DOHH2 (cell line): Measurements from ENCODE around the gene HSFX4.
"Not testable (repeated sequence)": the region's sequence is repeated elsewhere in the genome, so short reads cannot be mapped to it uniquely, and the experiment has no call there.

Experiments
- H3F3A ChIP-seq: fragments of 200-600 bp; sonication (generic), shearing (Covaris generic); 2 replicates; pipeline ENCODE4 v1.6.0; 2016; ENCODE audit warnings: antibody characterized with exemption, mild to moderate bottlenecking; ENCODE audit not compliant: control insufficient read depth, insufficient read depth
- H3K27ac ChIP-seq: fragments of 200-600 bp; sonication (generic); 2 replicates; pipeline ENCODE4 v1.5.1; 2014; ENCODE audit warnings: low read depth, mild to moderate bottlenecking, low read length, moderate library complexity
- H3K27me3 ChIP-seq: fragments of 200-600 bp; sonication (generic); 2 replicates; pipeline ENCODE4 v1.6.1; 2014; ENCODE audit warnings: mild to moderate bottlenecking, low read length, mixed read lengths; ENCODE audit not compliant: control insufficient read depth
- H3K36me3 ChIP-seq: fragments of 200-600 bp; sonication (generic); 2 replicates; pipeline ENCODE4 v1.6.1; 2014; ENCODE audit warnings: mild to moderate bottlenecking, low read length, moderate library complexity, mixed read lengths; ENCODE audit not compliant: control insufficient read depth
- H3K4me1 ChIP-seq: fragments of 200-600 bp; sonication (generic); 2 replicates; pipeline ENCODE4 v1.6.1; 2014; ENCODE audit warnings: mild to moderate bottlenecking, low read length, mixed read lengths; ENCODE audit not compliant: control insufficient read depth
- H3K4me2 ChIP-seq: fragments of 200-600 bp; sonication (generic); 2 replicates; pipeline ENCODE4 v1.6.0; 2014; ENCODE audit warnings: mild to moderate bottlenecking, low read length, moderate library complexity
- H3K4me3 ChIP-seq: fragments of 200-600 bp; sonication (generic); 2 replicates; pipeline ENCODE4 v1.5.1; 2014; ENCODE audit warnings: mild to moderate bottlenecking, low read length, mixed read lengths
- H3K79me2 ChIP-seq: fragments of 200-600 bp; sonication (generic); 2 replicates; pipeline ENCODE4 v1.6.1; 2014; ENCODE audit warnings: mild to moderate bottlenecking, low read length, mixed read lengths; ENCODE audit not compliant: control insufficient read depth
- H3K9me2 ChIP-seq: fragments of 200-600 bp; sonication (generic); replicated peaks from 2 replicates; pipeline ENCODE4 v1.6.1; 2014; ENCODE audit warnings: mild to moderate bottlenecking, low read length, mixed read lengths; ENCODE audit not compliant: control insufficient read depth
- H3K9me3 ChIP-seq: fragments of 200-600 bp; sonication (generic); 2 replicates; pipeline ENCODE4 v1.6.1; 2014; ENCODE audit warnings: antibody characterized with exemption, low read length, mixed read lengths; ENCODE audit not compliant: control insufficient read depth, insufficient read depth
- H4K20me1 ChIP-seq: fragments of 200-600 bp; sonication (generic); 2 replicates; pipeline ENCODE4 v1.6.0; 2014; ENCODE audit warnings: low read depth, mild to moderate bottlenecking, antibody characterized with exemption, low read length, moderate library complexity; ENCODE audit not compliant: control insufficient read depth, insufficient read depth
- CTCF ChIP-seq: fragments of 200-600 bp; sonication (generic); IDR thresholded peaks from one replicate; pipeline ENCODE4 v1.5.1; 2014; ENCODE audit warnings: antibody characterized with exemption, mild to moderate bottlenecking, low read depth, low read length; ENCODE audit not compliant: poor library complexity, severe bottlenecking
- EZH2phosphoT487 ChIP-seq: fragments of 200-600 bp; sonication (generic); IDR thresholded peaks from 2 replicates; pipeline ENCODE4 v1.6.1; 2017; ENCODE audit warnings: borderline replicate concordance, mild to moderate bottlenecking, antibody characterized with exemption, low read length, moderate library complexity, mixed read lengths

HSFX4 gene

GRCh38 chrX:149909324-149910177, 19.8 kb upstream of the HSFX4 start:
- Histone ChIP-seq H3K4me1 (no peaks in the 10 kb centered on the region), H3K27ac (no peak overlapping the region), H3K4me2 (no peak overlapping the region), H3K9me2 (no peaks in the 10 kb centered on the region), H3K79me2 (no peaks in the 10 kb centered on the region), H4K20me1 (no peaks in the 10 kb centered on the region), H3F3A (no peaks in the 10 kb centered on the region), H3K4me3 (no peak overlapping the region), H3K9me3 (no peaks in the 10 kb centered on the region), H3K27me3 (no peaks in the 10 kb centered on the region), H3K36me3 (no peaks in the 10 kb centered on the region)
- no peak for TF ChIP-seq EZH2phosphoT487

- Histone ChIP-seq H3K9me3 (no peaks in the 10 kb centered on the region), H3K27me3 (no peaks in the 10 kb centered on the region), H3K4me3 (no peak overlapping the region), H3K4me2 (no peak overlapping the region), H3K79me2 (no peaks in the 10 kb centered on the region), H3F3A (no peaks in the 10 kb centered on the region), H3K4me1 (no peaks in the 10 kb centered on the region), H3K36me3 (no peaks in the 10 kb centered on the region), H3K27ac (no peak overlapping the region), H4K20me1 (no peaks in the 10 kb centered on the region), H3K9me2 (no peaks in the 10 kb centered on the region)
- no peak for TF ChIP-seq CTCF
- TF ChIP-seq EZH2phosphoT487: no peak
These were observed 19.1 kb upstream of the HSFX4 start for GRCh38 chrX:149910178-149910695.

GRCh38 chrX:149916745-149917392, 12.5 kb upstream of the HSFX4 start:
- Histone ChIP-seq H3K27ac (no peak overlapping the region), H3K79me2 (no peaks in the 10 kb centered on the region), H3K9me3 (no peaks in the 10 kb centered on the region), H3K27me3 (no peaks in the 10 kb centered on the region), H3K9me2 (no peaks in the 10 kb centered on the region), H3K4me2 (no peak overlapping the region), H3F3A (no peaks in the 10 kb centered on the region), H3K4me1 (no peaks in the 10 kb centered on the region), H4K20me1 (no peaks in the 10 kb centered on the region), H3K36me3 (no peaks in the 10 kb centered on the region), H3K4me3 (no peak overlapping the region)
- TF ChIP-seq EZH2phosphoT487 (no peak), CTCF (no peak)

- not testable (repeated sequence) for H3K9me3 ChIP-seq, H3K27ac ChIP-seq, H3K4me2 ChIP-seq, H3K4me1 ChIP-seq, H3K36me3 ChIP-seq, H3K4me3 ChIP-seq, H3F3A ChIP-seq, H3K79me2 ChIP-seq, H3K9me2 ChIP-seq, H3K27me3 ChIP-seq, H4K20me1 ChIP-seq
These were observed 5.5 kb upstream of the HSFX4 start for GRCh38 chrX:149923836-149924235.

GRCh38 chrX:149924434-149924833, 4.9 kb upstream of the HSFX4 start:
- H4K20me1 ChIP-seq, H3K9me2 ChIP-seq, H3F3A ChIP-seq, H3K4me2 ChIP-seq, H3K4me1 ChIP-seq, H3K27ac ChIP-seq, H3K27me3 ChIP-seq, H3K4me3 ChIP-seq, H3K79me2 ChIP-seq, H3K9me3 ChIP-seq, H3K36me3 ChIP-seq: not testable (repeated sequence)

GRCh38 chrX:149927245-149927963, 2.0 kb upstream of the HSFX4 start:
- not testable (repeated sequence) for H3K27me3 ChIP-seq, H3K36me3 ChIP-seq, H3K4me3 ChIP-seq, H3K9me3 ChIP-seq, H3K4me2 ChIP-seq, H3K79me2 ChIP-seq, H3K9me2 ChIP-seq, H4K20me1 ChIP-seq, H3K4me1 ChIP-seq, H3K27ac ChIP-seq, H3F3A ChIP-seq
